Right renal cortex interstitium (tissue), 3 donors: ENCODE data around the gene CALM3. TPM values are rescaled to one million over a fixed set of nuclear protein-coding genes. Genes with fewer than 3 reads are reported as not detected.
"Not testable (repeated sequence)": the region's sequence is repeated elsewhere in the genome, so short reads cannot be mapped to it uniquely, and the experiment has no call there.

Experiments used
- DNase-seq, 3 donors: peaks; one replicate each; pipeline ENCODE4 v3.0.0-alpha.2; 2013; ENCODE audit warnings: low read depth in 3 of 3, low spot score in 2 of 3
- polyA plus RNA-seq, 3 donors: library from polyadenylated mRNA; unstranded; fragments of 120-200 nt; gene quantifications; one replicate each; pipeline ENCODE4 v1.2.1, GENCODE V29; 2013; ENCODE audit not compliant: insufficient read length in 3 of 3

CALM3 gene
- polyA plus RNA-seq: 100 to 1,000 TPM; 500 to 524 (median 504) TPM

DNA sequence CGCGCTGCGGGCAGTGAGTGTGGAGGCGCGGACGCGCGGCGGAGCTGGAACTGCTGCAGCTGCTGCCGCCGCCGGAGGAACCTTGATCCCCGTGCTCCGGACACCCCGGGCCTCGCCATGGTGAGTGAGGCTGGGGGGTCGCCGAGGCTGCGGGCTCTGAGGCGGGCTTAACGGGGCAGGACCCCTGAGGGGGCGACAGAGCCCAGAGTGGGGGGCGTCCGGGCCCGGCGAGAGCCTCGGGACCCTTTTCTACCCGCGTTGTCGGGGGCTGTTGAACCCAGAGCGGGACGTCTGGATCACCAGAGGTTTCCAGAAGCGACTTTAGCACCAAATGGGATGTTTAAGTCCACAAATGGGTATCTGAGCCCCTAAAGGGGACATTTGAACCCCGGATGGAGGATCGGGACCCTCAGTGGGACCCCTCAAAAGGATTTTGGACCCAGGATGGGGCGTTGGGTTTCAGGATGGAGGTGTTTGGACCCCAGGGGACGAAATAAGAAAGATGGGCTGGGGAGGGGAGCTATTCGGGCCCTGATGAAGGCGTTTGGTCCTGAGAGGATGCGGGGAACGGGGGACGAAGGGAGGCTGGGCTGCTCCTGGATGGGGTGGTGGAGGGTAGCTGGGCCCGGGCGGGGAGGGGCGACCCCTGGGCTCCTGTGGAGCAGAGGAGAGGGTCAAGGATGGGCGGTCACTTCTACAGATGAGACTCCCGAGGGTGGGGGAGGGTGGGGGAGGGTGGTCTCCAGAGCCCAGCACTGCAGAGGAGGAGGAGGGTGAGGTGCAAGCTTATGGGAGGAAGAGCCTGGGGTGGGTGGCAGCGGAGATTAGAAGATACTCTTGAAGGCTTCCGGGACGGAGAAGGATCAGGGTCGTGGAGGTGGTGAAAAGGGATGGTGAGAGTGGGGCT is at the start of gene CALM3:
CALM3 (plus strand) TSS at position 13 of the 907 bp plus-strand sequence; CDS start at position 118, 105 bp downstream.
- no peak for DNase-seq

DNA sequence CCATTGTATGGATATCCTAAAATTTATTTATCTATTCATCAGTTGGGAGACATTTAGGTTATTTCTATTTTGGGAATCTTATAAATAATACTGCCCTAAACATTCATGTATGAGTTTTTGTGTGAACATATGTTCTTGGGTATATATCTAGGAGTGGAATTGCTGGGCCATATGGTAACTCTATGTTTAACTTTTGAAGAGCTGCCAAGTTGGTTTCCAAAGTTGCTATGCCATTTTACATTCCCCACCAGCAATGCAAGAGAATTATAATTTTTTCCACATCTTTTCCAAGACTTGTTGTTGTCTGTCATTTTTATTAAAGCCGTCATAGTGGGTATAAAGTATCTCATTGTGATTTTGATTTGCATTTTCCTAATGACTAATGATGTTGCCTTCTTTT is 48.2 kb upstream of the CALM3 start:
- DNase-seq: no peak

DNA sequence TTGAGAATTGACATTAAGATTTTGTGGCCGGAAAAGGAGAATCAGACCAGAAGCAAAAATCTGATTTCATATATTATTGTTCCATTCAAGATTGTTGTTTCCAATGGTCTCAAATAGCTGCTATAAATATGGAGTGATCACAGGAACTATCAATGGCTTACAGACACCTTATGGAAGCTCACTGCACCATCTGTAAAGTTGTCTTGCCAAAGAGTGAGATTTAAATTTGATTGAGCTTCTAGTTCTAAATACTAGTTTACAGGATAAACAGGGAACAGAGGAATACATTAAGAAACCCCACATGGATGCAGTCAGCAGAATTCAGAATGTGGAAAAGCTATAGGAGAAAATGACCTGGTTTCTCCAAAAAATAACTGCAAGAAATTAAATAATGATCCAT is 47.0 kb upstream of the CALM3 start:
- no peak for DNase-seq

DNA sequence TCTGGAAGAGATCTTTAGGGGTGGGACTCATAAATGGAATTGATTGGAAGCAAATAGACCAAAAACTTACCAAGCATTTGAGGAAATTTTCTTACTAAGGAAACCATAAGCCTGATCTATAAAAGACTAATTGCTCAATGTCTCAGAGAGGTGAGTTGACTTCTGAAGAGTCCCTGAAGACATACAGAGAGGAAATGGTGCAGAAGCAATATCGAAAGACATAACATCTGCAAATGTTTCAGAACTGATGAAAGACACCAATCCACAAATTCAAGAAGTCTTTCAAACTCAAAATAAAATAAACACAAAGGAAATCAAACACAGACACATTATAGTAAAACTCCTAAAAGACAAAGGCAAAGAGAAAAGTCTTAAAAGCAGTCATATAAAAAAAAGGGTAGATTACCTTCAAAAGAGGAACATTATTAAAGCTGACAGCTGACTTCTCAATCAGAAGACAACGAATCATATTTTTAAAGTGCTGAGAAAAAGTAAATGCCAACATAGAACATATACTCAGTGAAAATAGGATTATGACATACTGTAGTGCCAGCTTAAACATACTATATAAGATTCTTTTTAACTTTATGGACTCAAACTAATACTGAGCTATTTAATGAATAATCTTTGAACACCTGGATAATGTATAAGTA is 45.4 kb upstream of the CALM3 start:
- no peak for DNase-seq

DNA sequence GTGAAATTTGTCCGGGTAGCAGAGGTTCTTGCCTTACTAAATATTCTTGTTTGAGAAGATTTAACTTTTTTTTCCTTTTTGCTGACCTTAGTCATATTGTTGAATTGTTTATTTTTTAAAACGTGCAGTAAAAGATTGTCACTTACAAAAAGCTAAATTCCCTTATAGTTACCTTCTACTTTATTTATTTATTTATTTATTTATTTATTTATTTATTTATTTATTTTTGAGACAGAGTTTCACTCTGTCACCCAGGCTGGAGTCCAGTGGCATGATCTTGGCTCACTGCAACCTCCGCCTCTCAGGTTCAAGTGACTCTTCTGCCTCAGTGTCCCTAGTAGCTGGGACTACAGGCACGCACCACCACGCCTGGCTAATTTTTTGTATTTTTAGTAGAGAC is 44.7 kb upstream of the CALM3 start:
- DNase-seq: not testable (repeated sequence)

DNA sequence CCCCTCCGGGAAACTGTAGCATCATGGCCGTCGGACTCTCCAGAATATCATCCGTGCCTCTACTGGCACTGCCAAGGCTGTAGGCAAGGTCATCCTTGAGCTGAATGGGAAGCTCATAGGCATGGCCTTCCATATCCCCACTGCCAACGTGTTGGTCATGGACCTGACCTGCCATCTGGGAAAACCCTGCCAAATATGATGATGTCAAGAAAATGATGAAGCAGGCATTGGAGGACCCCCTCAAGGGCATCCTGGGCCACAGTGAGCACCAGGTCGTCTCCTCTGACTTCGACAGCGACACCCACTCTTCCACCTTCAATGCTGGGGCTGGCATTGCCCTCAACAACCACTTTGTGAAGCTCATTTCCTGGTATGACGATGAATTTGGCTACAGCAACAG is 41.9 kb upstream of the CALM3 start:
- DNase-seq: no peak

DNA sequence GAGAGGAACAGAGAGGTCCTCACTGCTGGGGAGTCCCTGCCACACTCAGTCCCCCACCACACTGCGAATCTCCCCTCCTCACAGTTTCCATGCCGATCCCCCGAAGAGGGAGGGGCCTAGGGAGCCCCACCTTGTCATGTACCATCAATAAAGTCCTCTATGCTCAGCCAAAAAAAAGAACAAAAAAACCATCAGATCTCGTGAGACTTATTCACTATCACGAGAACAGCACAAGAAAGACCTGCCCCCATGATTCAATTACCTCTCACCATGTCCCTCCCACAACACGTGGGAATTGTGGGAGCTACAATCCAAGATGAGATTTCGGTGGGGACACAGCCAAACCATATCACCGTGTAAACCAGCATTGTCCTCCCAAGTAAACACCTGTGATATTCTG is 41.5 kb upstream of the CALM3 start:
- DNase-seq: not testable (repeated sequence)

DNA sequence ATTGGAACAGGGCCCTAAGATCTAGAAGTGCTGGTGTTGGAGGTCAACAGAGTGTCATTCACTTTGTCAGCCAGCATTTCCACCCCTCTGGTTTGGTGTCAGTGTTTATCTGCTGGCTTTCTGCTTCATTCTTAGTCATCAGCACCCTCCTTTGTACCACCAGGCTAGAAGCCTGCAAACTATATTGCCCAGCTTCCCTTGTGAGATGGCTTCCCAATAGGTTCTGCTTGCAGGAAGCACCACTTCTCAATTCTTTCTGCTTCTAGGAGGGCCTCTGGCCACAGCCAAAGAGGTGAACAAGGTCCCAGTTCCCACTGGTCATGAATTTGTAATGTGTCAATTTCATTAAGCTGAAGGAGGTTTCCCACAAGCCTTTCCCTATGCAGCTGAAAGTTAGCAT is 36.4 kb upstream of the CALM3 start:
- no peak for DNase-seq

DNA sequence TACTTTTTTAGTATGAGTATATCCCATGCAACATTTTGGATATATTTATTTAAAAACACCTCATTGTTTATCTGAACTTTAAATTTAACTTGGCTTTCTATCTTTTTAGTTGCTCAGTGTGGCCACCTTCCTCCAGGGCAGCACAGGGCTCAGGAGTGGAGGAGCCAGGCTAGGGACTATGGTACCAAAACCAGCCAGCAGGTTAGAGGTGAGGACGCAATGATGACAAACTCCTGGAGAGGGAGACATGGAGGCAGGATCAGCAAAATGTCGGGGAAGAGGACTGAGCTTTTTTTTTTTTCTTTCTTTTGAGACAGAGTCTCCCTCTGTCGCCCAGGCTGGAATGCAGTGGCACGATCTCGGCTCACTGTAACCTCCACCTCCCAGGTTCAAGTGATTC is 29.6 kb upstream of the CALM3 start:
- no peak for DNase-seq

DNA sequence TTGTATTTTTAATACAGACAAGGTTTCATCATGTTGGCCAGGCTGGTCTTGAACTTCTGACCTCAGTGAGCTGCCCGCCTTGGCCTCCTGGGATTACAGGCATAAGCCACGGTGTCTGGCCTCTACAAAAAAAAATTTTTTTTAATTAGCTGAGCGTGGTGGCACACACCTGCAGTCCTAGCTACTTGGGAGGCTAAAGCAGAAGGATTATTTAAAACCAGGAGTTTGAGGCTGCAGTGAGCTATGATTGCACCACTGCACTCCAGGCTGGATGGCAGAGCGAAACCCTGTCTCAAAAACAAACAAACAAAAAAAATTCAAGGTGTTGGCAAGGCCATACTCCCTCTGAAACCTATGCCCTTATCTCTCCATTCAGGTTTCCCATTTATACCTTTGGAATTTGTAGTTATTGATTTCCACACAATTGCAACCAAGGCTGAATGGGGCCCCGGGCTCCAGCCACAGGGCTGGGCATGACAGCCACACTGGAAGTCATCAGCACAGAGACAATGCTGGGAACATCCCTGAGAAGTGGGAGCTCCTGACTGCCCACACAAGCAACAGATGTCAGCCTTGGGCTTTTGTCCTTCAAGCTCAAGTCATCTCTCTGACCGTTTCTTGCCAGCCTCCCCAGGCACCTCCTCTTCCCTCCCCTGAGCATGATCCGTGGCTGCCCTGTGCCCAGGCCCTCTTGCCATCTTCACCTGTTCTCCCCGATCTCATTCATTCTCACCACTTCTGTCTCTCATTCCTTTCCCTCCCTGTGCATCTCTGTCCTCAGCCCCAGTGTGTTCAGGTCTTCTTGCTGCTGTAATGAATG is 27.2 kb upstream of the CALM3 start:
- DNase-seq: no peak

DNA sequence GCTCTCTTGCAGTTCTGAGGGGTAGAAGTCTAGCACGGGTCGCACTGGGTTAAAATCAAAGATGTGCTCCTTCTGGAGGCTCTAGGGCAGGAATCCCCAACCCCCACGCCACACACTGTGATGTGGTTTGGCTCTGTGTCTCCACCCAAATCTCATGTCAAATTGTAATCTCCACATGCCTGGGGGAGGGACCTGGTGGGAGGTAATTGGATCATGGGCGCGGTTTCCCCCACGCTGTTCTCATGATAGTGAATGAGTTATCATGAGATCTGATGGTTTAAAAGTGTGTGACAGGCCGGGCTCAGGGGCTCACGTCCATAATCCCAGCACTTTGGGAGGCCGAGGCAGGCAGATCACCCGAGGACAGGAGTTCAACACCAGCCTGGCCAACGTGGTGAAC is 26.6 kb upstream of the CALM3 start:
- DNase-seq: no peak

DNA sequence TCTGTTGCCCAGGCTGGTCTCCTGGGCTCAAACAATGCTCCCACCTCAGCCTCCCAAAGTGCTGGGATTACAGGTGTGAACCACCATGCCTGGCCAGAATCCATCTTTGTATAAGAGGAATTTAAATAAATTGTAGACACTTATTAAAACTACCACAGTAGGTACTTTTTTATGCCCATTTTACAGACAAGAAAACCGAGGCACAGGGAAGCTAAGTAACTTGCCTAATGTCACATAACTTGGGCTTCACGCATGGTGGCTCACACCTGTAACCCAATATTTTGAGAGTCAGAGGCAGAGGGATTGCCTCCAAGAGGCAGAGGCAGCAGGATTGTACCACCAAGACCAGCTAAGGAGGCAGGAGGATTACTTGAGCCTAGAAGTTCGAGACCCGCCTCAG is 22.7 kb upstream of the CALM3 start:
- no peak for DNase-seq

DNA sequence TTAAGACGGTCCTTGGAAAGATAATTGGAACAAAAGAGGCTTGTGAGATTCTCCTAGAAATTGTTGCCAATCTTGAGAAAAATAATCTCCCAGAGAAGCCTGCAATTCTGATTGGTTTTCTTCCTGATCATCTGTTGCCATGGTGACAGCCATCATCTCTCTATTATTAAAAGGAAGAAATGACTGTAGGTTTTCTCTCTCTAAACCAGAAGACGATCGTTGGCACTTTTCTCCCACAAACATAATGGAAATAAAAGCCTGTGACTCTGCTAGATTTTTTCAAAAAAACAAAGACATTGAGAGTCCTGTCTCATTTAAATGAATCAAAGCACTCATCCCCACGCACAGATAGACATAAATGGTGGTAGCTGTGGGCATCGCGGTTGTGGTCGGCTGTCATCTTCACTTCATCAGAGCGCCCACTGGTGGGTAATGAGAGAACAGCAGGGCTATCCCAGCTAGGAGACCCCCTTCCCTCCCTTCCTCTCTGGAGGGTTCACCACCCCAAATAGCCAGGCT is 21.7 kb upstream of the CALM3 start:
- no peak for DNase-seq

DNA sequence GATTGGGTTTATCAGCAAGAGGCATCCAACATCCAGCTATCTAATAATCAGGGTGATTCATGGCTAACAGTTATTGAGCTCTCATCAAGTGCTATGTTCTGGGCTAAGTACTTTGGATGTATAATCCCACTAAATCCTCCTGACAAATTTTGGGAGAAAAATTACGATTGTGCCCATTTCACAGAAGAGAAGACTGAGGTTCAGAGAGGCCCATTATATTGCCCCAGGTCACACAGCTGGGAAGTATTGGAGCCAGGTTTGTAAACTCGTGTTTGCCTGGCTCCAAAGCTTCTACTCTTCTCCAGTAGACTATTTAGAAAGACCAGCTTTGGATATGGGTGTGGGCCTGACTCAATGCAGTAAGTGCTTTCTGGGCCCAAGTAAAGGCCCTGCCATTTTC is 20.9 kb upstream of the CALM3 start:
- DNase-seq: no peak

DNA sequence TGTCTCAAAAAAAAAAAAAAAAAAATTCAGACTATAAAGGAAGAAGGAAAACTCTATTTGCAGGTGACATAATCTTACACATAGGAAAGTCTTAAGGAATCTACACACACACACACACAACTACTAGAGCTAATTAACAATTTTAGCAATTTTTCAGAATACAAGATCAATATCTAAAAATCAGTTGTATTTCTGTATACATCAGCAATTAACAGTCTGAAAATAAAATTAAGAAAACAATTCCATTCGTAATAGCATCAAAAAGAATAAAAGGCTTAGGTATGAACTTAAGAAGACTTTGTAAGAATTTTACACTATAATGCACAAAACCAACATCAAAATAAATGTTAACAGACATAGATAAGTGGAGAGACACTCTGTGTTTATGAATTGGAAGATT is 15.6 kb upstream of the CALM3 start:
- DNase-seq: no peak

DNA sequence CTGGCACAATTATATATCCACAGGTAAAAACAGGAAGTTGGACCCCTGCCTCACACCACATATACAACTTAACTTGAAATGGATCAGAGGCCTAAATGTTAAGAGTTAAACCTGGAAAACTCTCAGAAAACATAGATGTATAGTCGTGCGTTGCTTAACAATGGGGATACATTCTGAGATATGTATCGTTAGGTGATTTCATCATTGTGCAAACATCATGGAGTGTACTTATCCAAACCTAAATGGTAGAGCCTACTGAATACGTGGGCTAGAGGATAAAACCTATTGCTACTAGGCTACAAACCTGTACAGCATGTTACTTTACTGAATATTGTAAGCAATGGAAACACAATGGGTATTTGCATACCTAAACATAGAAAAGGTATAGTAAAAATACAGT is 14.8 kb upstream of the CALM3 start:
- DNase-seq: no peak

DNA sequence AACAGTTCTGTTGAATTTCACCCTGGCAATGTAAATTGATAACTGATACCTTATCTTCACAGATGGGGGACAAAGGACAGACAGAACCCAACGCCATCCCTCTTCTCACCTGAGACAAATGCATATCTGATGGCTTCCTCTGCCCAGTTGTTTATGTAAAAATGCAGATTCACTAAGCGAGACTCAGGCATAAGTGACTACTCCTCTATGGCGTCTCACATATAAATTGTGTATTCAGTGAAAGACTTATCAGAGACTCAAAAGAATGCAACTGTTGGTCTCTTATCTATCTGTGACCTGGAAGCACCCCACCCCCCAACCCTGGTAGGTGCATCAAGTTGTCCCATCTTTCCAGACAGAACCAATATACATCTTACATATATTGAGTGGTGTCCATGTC is 13.3 kb upstream of the CALM3 start:
- DNase-seq: no peak

DNA sequence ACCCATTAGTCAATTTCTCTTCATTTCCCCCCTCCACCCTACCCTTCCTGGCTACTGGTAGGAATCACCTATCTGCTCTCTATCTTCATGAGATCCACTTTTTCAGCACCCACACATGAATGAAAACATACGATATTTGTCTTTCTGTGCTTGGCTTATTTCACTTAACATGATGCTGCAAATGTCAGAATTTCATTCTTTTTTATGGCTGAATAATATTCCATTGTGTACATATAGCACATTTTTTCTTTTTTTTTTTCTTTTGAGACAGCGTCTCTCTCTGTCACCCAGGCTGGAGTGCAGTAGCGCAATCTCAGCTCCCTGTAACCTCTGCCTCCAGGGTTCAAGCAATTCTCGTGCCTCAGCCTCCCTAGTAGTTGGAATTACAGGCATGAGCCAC is 9.9 kb upstream of the CALM3 start:
- DNase-seq: no peak

DNA sequence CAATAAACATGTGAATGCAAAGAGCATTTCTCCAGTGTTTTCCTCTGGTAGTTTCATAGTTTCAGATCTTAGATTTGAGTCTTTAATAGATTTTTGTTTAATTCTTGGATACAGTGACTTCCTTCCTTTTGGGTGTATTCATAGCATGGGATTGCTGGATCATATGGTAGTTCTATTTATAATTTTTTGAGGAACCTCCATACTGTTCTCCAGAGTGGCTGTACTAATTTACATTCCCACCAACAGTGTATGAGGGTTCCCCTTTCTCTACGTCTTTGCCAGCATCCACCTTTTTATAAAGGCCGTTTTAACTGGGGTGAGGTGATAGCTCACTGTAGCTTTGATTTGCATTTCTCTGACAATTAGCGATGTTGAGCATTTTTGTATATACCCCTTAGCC is 9.3 kb upstream of the CALM3 start:
- no peak for DNase-seq

DNA sequence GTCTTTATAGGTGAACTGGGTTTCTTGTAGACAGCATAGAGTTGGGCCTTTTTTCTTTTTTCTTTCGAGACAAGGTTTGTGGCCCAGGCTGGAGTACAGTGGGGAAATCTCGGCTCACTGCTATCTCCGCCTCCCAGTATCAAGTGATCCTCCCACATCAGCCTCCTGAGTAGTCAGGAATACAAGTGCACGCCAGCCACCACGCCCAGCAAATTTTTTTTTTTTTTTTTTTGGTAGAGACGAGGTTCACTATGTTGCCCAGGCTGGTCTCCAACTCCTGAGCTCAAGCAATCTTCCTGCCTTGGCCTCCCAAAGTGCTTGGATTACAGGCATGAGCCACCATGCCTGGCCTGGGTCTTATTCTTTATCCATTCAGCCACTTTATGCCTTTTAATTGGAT is 5.1 kb upstream of the CALM3 start:
- DNase-seq: no peak

DNA sequence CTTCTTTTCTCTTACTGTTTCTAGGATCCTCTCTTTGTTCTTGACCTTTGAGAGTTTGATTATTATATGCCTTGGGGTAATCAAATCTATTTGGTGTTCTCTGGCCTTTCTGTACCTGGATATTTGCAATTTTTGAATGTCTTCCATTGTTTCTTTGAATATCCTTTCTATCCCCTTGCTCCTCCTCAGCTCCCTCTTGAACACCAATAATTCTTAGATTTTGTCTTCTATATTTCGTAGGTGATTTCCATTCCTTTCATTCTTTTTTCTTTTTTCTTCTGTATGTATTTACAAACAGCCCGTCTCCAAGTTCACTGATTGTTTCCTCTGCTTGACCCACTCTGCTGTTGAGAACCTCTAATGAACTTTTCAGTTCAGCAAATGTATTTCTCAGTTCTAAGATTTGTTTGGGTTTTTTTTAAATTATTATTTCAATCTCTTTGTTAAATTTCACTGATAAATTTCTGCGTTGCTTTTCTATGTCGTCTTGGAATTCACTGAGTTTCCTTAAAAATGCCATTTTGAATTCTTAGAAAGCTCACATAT is 2.7 kb upstream of the CALM3 start:
- DNase-seq: no peak
